NCI-H69 (cell line): ENCODE measurements around the gene STBD1.
A peak's percentile ranks its signal among the peaks of the same experiment; 100 is the strongest.
"Not testable (repeated sequence)": the region's sequence is repeated elsewhere in the genome, so short reads cannot be mapped to it uniquely, and the experiment has no call there.

Source experiments
- DNase-seq: peaks from one replicate; lab custom pipeline; 2025; lab: John Stamatoyannopoulos, UW

STBD1 gene

GRCh38 chr4:76283900-76284299, 22.6 kb upstream of the STBD1 start:
- DNase-seq = no peak

- DNase-seq = not testable (repeated sequence)
Measured at GRCh38 chr4:76287811-76288210, 18.7 kb upstream of the STBD1 start.

- no peak for DNase-seq
Measured at GRCh38 chr4:76292730-76293129, 13.8 kb upstream of the STBD1 start.

DNA sequence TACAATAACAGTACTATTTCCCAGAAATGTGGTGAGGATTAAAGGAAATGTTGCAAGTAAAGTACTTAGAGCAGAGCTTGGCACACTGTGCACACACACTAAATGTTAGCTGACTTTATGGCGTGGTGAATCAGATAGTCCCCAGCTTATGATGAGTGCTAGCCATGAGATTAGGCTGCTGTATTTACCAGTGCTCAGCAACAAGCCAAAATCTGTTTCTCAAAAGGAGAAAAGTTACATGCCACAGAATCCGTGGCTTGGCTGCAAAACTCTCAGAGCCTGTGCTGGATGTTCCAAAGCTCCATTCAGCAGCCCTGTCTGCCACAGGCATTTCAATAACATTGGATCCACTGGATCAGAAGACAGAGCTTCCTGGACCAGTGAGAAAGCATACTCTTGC, 12.8 kb upstream of the STBD1 start:
- no peak for DNase-seq

DNA sequence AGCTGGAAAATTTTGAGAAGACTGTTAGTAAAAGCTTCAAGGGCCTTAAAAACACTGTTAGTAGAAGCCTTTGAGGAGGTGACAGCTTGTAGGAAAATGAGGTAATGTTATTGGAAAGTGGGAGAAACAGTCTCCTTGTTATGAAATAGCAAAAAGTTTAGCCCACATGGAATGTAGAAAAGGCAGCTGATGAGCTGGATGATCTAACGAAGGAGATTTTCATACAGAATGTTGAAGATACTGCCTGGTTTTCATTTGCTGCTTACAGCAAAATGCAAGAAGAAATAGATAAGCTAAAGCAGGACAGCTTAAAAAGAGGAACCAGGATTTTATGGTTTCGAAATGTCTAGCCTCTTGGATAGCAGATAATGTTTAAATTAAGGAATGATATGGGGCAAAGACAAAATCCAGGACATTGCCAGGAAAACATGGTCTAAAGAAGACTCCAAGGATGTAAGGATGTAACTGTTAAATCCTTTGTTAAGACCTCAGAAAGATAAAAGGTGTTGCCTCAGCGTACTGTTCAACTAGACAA, 10.2 kb upstream of the STBD1 start:
- no peak for DNase-seq

DNA sequence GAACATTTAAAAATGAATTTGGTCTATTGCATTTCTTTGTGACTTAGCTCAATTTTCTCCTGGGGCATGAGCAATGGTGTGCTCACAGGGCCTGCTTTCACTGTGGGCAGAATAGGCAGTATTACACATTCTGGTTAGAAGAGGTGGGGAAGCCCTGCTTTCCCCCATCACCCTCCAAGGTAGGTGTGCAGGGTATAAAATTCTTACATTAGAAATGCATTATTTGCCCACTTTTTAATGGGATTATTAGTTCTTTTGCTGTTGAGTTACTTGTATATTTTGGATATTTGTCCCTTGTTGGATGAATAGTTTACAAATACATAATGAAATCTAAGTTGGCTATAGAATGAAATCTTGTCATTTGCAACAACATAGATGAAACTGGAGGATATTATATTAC, 8.3 kb upstream of the STBD1 start:
- DNase-seq = no peak

DNA sequence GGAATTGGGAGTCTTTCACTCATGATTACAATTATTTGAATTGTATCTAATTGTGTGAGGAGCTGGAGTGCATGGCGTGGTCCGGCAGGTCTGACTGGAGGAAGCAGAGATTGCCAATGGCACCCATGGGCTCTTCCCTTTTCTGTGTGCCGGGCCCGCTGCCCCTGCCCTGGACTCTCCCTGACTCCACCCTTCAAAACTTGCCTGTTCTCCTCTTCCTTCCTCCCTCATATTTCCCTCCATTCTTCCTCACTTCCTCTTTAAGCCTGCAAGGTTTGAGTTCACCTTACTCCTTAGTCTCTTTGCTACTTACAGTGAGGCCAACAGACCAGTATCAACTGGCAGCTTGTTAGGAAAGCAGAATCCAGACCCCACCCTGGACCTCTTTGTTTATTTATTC, 6.5 kb upstream of the STBD1 start:
- no peak for DNase-seq

DNA sequence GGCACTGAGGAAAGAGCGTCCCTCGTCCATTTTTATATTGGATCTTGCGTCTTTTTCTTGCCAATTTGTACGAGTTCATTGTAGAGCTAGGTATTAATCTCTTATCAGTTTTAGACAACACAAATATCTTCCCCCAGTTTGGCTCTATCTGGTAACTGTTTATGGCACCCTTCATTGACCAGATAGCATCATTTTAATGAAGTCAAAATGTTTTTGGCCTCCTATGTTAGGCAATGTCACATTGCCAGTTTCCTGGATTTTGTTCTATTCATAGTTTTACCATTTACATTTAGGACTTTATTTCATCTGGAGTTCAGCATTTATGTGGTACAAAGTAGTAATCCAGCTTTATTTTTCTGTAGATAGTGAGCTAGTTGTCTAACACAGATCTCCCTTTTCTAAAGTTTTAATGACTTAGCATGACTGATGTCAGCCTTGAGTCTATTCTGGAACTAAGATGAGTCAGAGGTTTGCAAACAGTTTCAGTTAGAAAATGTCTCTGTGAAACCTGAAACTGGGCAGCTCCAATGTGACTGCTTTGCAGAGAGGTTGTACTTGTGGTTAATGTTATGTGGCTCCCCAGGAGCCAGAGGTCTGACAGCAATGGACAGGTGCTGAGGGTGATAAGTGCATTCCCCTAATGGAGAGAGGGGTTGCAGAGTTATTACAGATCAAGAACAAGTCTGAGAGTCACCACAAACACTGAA, 5.3 kb upstream of the STBD1 start:
- peak; percentile 71 for DNase-seq

- DNase-seq = no peak
Measured at GRCh38 chr4:76301775-76302162, 4.8 kb upstream of the STBD1 start.

- DNase-seq = no peak
Measured at GRCh38 chr4:76302826-76303438, 3.6 kb upstream of the STBD1 start.

DNA sequence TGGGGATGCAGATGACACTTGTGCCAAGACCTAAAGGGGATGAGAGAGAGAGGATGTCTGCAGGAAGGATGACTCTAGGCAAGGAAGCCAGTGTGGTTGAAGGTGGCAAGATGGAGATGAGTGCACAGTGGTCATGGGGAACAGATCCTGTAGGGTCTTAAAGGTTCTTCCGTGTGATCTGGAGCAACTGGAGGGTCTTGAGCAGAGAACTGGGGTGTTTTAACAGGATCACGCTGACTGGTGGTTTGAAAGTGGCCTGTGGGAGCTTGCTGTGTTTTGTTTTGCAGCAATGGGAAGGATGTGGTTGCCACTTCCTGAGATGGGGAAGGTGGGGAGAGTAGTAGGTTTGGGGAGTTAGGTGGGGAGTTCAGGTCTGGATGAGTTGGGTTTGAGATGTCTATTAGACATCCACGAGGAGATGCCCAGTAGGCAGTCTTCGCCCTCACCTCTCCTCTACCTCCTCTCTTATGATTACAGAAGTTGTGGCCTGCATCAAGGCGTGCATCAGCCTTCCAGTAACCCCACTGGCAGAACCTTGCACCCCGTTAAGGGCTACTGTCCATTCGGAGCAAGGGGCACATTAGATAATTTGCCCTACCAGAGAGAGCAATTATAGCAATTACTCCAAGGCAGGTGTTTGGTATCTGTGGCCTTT, 1.4 kb upstream of the STBD1 start:
- DNase-seq = no peak

- peak; percentile 73 for DNase-seq
Measured at GRCh38 chr4:76306882-76307659, 538 bp downstream of the STBD1 start.

DNA sequence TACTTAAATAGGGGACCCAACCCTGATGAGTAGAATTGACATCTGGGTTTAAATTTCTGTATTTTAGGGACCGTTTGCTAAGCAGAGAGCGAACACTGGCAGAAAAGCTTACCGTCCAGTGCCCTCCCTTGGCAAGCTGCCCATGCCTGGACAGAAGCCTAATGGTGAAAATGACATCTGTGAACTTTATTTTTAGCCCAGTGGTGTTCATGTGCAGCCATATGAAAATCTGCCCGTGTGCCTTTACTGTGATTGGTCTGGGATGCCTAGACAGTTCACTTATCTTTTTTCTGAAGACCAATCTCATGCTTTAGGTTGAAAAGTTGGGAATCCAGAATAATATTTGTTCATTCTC, 1.1 kb downstream of the STBD1 start:
- DNase-seq = peak; percentile 48

DNA sequence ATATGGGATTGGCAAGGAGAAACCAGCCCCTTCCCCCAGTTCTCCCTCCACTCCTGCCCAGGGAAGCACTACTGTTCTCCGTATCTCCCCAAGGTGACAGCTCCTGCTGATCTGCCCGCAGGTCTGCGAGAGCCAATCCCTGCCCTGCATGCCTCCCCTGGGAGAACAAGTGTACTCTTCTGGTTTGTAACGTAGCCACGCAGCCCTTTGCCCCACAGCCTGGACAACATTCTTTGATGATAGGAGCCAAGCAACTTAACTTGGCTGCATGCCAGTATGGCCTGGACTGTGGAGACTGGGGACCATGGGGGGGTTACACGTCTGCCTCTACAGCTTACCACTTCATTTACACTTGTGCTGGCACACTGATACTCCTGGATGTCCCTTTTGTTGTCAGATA, 2.0 kb downstream of the STBD1 start:
- peak; percentile 88 for DNase-seq

GRCh38 chr4:76309939-76310550, 3.5 kb downstream of the STBD1 start:
- peak; percentile 36 for DNase-seq

GRCh38 chr4:76310683-76311082, 4.2 kb downstream of the STBD1 start:
- peak; percentile 78 for DNase-seq

DNA sequence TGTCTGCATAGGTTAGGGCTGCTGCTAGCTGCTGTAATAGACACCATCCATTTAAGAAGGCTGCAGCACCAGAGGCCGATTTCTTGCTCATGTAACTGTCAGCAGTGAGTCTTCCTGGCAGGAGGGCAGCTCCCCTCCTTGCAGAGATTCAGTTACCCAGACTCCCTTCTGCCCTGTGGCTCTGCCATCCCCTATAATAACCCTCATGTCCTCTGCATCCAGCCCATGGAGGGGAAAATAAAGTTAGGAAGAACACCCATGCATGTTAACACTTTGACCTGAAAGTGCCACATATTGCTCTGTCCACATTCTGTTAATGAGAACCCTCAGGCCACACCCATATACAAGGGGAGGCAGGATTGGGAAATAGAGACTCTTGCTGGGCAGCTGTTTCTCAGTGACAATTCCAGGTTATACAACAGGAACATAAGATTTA, 5.4 kb downstream of the STBD1 start:
- peak; percentile 89 for DNase-seq

DNA sequence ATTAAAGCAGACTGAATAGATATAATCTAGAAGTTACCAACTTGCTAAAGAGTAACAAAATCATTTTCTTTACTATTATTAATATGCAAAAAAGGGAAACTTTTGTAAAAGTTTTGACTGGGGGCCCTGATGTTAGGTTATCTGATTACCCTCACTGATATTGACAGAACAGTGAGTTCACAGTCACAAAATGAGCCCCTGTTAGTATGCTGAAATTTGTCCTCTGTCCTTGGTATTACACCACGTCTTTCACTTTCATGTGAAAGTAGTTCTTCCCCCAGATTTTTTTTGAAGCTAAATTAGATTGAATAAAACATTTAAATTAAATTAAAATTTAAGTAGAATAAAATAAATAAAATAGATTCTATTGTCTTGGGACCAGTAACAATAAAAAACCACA, 5.9 kb downstream of the STBD1 start:
- no peak for DNase-seq

GRCh38 chr4:76313547-76313946, 7.0 kb downstream of the STBD1 start:
- no peak for DNase-seq

DNA sequence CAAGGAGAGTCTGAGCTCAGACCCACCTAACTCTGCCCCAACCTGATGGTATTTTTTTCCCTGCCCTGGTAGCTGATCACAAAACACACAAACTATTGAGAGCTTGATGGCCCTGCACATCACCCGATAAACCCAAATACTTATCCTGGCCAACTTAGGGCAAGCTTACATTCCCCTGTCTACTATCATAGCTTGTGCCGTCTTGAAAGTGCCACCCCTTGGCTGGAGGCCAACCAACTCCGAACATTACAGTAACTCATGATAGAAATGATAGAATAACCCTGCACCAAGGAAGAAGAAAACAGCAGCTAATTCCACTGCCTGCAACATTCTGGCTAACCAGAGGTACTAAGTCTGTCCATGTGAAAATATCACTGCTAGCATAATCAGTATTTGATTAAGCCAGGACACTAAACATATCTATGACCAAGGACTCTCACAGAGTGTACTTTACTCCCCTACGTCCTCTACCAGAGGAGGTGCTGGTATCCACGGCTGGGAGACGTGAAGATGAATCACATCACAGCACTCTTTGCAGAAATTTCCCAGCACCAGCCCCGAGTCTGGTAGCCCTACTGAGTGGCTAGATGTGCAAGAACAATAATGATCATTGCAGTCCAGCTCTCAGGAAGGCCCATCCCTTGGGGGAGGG, 8.9 kb downstream of the STBD1 start:
- DNase-seq = no peak

- no peak for DNase-seq
Measured at GRCh38 chr4:76316131-76316530, 9.6 kb downstream of the STBD1 start.

- DNase-seq = no peak
Measured at GRCh38 chr4:76322236-76322635, 15.7 kb downstream of the STBD1 start.
